K562 (cell line): ENCODE results near the gene AHCYL1. TPM values are rescaled to one million over a fixed set of nuclear protein-coding genes. Genes with fewer than 3 reads are reported as not detected.
A peak's percentile ranks its signal among the peaks of the same experiment; 100 is the strongest.

ENCODE experiments used
- ADNP ChIP-seq: fragments of 200-800 bp; sonication (Bioruptor generic); IDR thresholded peaks from 2 replicates; pipeline ENCODE4 v1.6.1; 2016; ENCODE audit warnings: missing genetic modification characterization, missing compliant biosample characterization
- CCAR2 ChIP-seq: fragments of 200-400 bp; formaldehyde crosslinking; IDR thresholded peaks from 2 replicates; pipeline ENCODE4 v1.6.1; 2017; ENCODE audit warnings: mild to moderate bottlenecking, low read depth, low read length
- ELF4 ChIP-seq: fragments of 450-650 bp; formaldehyde crosslinking; IDR thresholded peaks from 2 replicates; pipeline ENCODE4 v1.4.0; 2022; ENCODE audit warnings: missing genetic modification characterization
- EP300 ChIP-seq: IDR thresholded peaks from 2 replicates; pipeline ENCODE4 v1.6.1; 2012; ENCODE audit warnings: low read length, improper control_type of control experiment
- L3MBTL2 ChIP-seq: fragments of 450-650 bp; IDR thresholded peaks from 2 replicates; pipeline ENCODE4 v1.6.1; 2016; ENCODE audit warnings: mild to moderate bottlenecking, moderate library complexity
- NBN ChIP-seq: fragments of 450-650 bp; IDR thresholded peaks from 2 replicates; pipeline ENCODE4 v1.6.1; 2016; ENCODE audit warnings: low read depth, mild to moderate bottlenecking
- NEUROD1 ChIP-seq: fragments of 150-350 bp; IDR thresholded peaks from 2 replicates; pipeline ENCODE4 v1.6.1; 2014; ENCODE audit warnings: borderline replicate concordance, low read length, low read depth; ENCODE audit not compliant: partially characterized antibody
- POLR3G ChIP-seq: IDR thresholded peaks from 2 replicates; pipeline ENCODE4 v1.6.1; 2011; ENCODE audit not compliant: insufficient read length, insufficient replicate concordance; ENCODE audit errors: extremely low read depth
- SIX5 ChIP-seq, 2 experiments: IDR thresholded peaks; 2 replicates each; pipeline ENCODE4 v1.6.1; 2011; ENCODE audit warnings: low read length in 2 of 2, borderline replicate concordance in 1 of 2, low read depth in 1 of 2, mild to moderate bottlenecking in 1 of 2, moderate library complexity in 1 of 2; ENCODE audit not compliant: insufficient read depth in 1 of 2
- SREBF1 ChIP-seq: fragments of 150-350 bp; IDR thresholded peaks from 2 replicates; pipeline ENCODE4 v1.6.1; 2014; ENCODE audit warnings: antibody characterized with exemption, low read depth, low read length, borderline replicate concordance
- TRIM24 ChIP-seq, 2 experiments: fragments of 450-650 bp; IDR thresholded peaks; 2 replicates each; pipeline ENCODE4 v1.6.1; 2016
- ZNF12 ChIP-seq: sonication (generic); formaldehyde crosslinking; IDR thresholded peaks from 2 replicates; pipeline ENCODE4 v1.4.0; 2020; ENCODE audit warnings: mild to moderate bottlenecking, missing genetic modification reagents
- polyA plus RNA-seq, 8 experiments: library from polyadenylated mRNA; depleted of rRNA in 4 of 8; stranded (reverse) in 5 of 8; unstranded in 3 of 8; fragments of >200 nt; fragmentation: Nextera tagmentation in 2 of 8; fragmentation: Illumina TruSeq in 1 of 8; extraction: Ambion mirVana in 2 of 8; extraction: Trizol in 1 of 8; gene quantifications; 2 replicates each; pipeline versions ENCODE4 v1.2.1 to v1.2.3, GENCODE V29; 2011 to 2014; ENCODE audit warnings: inconsistent platforms in 1 of 8, missing spikeins in 1 of 8
- total RNA-seq, 7 experiments: library from RNA; depleted of rRNA in 6 of 7; stranded (reverse); fragments of >200 nt in 6 of 7; fragmentation: Illumina TruSeq in 2 of 7; extraction: Trizol in 2 of 7; gene quantifications; 2 replicates each; pipeline versions ENCODE4 v1.2.1 to v1.2.3, GENCODE V29; 2011 to 2021; ENCODE audit warnings: low replicate concordance in 1 of 7
- TF ChIP-seq, protein P1 (sequence below): fragments of 250-450 bp; sonication (Bioruptor Pico); IDR thresholded peaks from 2 replicates; pipeline ENCODE4 v1.4.0; 2020
- TF ChIP-seq, protein P2 (sequence below): fragments of 250-450 bp; sonication (Bioruptor Pico); IDR thresholded peaks from 2 replicates; pipeline ENCODE4 v1.4.0; 2020; ENCODE audit warnings: mild to moderate bottlenecking
- TF ChIP-seq, protein P3 (sequence below): fragments of 250-450 bp; sonication (Bioruptor Pico); IDR thresholded peaks from 2 replicates; pipeline ENCODE4 v1.4.0; 2020; ENCODE audit warnings: mild to moderate bottlenecking, moderate library complexity, borderline replicate concordance
- TF ChIP-seq, protein P4 (sequence below): fragments of 250-450 bp; sonication (Bioruptor Pico); IDR thresholded peaks from 2 replicates; pipeline ENCODE4 v1.8.0; 2022; ENCODE audit warnings: moderate library complexity, mild to moderate bottlenecking, inconsistent platforms
- TF ChIP-seq, protein P5 (sequence below), 3 experiments: IDR thresholded peaks in 2 of 3; conservative IDR thresholded peaks in 1 of 3; 2 replicates each; pipeline ENCODE4 v1.5.1; 2011 to 2012; ENCODE audit warnings: low read length in 3 of 3, mild to moderate bottlenecking in 3 of 3, control low read depth in 2 of 3, improper control_type of control experiment in 1 of 3, inconsistent platforms in 1 of 3, low read depth in 1 of 3, mixed read lengths in 1 of 3, moderate library complexity in 1 of 3; ENCODE audit not compliant: insufficient read depth in 2 of 3

AHCYL1 gene
- total and polyA plus RNA-seq, 9 of the 15 experiments (the other 6 are each of a cell fraction or from before 2014, with no cell fraction given) = 27.3 to 118 (median 44.5) TPM

DNA sequence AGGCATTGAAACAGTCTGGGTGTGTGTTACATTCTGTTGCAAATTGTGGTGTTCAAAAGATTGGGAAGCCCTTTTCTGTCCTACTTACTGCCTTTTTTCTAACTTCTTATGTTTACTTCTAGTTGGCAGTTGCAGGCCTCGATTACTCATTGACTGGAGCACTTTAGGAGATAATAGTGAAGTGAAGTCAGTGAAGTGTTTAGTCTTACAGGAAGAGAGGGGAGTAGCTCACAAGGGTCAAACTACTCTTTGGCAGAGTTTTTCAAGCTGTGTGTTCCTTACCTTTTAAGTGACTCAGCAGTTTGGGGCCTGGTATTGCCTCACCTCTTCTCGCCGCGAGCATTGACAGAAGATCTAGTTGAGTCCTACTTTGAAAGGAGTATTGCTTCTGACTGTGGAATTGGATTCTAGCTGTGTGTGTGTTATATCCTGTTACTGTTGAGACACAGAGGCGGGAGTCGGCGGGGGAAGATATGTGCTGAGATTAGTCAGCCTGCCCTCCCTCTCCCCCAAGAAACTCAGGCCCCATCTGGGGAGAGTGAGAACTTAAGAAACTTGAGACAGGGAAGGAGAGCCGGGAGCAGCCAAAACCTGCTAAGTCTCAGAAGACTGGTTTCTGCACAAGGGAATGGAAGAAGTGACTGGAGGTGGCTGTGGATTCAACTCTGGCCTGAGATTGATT is 19.3 kb downstream of the AHCYL1 start (continued):
- TF ChIP-seq, protein P1, sequence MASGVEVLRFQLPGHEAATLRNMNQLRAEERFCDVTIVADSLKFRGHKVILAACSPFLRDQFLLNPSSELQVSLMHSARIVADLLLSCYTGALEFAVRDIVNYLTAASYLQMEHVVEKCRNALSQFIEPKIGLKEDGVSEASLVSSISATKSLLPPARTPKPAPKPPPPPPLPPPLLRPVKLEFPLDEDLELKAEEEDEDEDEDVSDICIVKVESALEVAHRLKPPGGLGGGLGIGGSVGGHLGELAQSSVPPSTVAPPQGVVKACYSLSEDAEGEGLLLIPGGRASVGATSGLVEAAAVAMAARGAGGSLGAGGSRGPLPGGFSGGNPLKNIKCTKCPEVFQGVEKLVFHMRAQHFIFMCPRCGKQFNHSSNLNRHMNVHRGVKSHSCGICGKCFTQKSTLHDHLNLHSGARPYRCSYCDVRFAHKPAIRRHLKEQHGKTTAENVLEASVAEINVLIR (CRISPR knock-in tag) = no peak
- no peak for TF ChIP-seq L3MBTL2
- no peak for TF ChIP-seq CCAR2
- TF ChIP-seq, protein P2, sequence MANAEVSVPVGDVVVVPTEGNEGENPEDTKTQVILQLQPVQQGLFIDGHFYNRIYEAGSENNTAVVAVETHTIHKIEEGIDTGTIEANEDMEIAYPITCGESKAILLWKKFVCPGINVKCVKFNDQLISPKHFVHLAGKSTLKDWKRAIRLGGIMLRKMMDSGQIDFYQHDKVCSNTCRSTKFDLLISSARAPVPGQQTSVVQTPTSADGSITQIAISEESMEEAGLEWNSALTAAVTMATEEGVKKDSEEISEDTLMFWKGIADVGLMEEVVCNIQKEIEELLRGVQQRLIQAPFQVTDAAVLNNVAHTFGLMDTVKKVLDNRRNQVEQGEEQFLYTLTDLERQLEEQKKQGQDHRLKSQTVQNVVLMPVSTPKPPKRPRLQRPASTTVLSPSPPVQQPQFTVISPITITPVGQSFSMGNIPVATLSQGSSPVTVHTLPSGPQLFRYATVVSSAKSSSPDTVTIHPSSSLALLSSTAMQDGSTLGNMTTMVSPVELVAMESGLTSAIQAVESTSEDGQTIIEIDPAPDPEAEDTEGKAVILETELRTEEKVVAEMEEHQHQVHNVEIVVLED (CRISPR knock-in tag) = no peak
- TF ChIP-seq SREBF1 = no peak
- TF ChIP-seq ADNP = no peak
- no peak for TF ChIP-seq ZNF12 (CRISPR knock-in tag)
- TF ChIP-seq EP300 = peak; percentile 28; the same call in 1 of the 2 replicates
- TF ChIP-seq ELF4 = peak; percentile 60; the same call in 1 of the 2 replicates
- TF ChIP-seq TRIM24 (IDR thresholded peaks at IDR 0.05) = peak; percentile 71 to 72
- TF ChIP-seq, protein P3, sequence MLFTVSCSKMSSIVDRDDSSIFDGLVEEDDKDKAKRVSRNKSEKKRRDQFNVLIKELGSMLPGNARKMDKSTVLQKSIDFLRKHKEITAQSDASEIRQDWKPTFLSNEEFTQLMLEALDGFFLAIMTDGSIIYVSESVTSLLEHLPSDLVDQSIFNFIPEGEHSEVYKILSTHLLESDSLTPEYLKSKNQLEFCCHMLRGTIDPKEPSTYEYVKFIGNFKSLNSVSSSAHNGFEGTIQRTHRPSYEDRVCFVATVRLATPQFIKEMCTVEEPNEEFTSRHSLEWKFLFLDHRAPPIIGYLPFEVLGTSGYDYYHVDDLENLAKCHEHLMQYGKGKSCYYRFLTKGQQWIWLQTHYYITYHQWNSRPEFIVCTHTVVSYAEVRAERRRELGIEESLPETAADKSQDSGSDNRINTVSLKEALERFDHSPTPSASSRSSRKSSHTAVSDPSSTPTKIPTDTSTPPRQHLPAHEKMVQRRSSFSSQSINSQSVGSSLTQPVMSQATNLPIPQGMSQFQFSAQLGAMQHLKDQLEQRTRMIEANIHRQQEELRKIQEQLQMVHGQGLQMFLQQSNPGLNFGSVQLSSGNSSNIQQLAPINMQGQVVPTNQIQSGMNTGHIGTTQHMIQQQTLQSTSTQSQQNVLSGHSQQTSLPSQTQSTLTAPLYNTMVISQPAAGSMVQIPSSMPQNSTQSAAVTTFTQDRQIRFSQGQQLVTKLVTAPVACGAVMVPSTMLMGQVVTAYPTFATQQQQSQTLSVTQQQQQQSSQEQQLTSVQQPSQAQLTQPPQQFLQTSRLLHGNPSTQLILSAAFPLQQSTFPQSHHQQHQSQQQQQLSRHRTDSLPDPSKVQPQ (CRISPR knock-in tag) = no peak
- TF ChIP-seq NEUROD1 = no peak
- TF ChIP-seq, protein P4, sequence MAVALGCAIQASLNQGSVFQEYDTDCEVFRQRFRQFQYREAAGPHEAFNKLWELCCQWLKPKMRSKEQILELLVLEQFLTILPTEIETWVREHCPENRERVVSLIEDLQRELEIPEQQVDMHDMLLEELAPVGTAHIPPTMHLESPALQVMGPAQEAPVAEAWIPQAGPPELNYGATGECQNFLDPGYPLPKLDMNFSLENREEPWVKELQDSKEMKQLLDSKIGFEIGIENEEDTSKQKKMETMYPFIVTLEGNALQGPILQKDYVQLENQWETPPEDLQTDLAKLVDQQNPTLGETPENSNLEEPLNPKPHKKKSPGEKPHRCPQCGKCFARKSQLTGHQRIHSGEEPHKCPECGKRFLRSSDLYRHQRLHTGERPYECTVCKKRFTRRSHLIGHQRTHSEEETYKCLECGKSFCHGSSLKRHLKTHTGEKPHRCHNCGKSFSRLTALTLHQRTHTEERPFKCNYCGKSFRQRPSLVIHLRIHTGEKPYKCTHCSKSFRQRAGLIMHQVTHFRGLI = no peak
- TF ChIP-seq NBN = peak; percentile 92
- no peak for TF ChIP-seq POLR3G
- TF ChIP-seq, protein P5, sequence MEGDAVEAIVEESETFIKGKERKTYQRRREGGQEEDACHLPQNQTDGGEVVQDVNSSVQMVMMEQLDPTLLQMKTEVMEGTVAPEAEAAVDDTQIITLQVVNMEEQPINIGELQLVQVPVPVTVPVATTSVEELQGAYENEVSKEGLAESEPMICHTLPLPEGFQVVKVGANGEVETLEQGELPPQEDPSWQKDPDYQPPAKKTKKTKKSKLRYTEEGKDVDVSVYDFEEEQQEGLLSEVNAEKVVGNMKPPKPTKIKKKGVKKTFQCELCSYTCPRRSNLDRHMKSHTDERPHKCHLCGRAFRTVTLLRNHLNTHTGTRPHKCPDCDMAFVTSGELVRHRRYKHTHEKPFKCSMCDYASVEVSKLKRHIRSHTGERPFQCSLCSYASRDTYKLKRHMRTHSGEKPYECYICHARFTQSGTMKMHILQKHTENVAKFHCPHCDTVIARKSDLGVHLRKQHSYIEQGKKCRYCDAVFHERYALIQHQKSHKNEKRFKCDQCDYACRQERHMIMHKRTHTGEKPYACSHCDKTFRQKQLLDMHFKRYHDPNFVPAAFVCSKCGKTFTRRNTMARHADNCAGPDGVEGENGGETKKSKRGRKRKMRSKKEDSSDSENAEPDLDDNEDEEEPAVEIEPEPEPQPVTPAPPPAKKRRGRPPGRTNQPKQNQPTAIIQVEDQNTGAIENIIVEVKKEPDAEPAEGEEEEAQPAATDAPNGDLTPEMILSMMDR (IDR thresholded peaks at IDR 0.05 in 2 of 3, conservative IDR thresholded peaks at IDR 0.05 in 1 of 3; ENCODE audit: insufficient read depth in 2 of 3, low read depth in 1 of 3, low read length in 3 of 3) = no peak
- no peak for TF ChIP-seq SIX5 (IDR thresholded peaks at IDR 0.05; ENCODE audit: borderline replicate concordance in 1 of 2, insufficient read depth in 1 of 2, low read depth in 1 of 2, low read length in 2 of 2)
